HG03025 (cell line): ENCODE results near the gene IL34.
"Not testable (repeated sequence)": the region's sequence is repeated elsewhere in the genome, so short reads cannot be mapped to it uniquely, and the experiment has no call there.

Source experiments
- ATAC-seq: cut with Tn5 transposase; IDR thresholded peaks from one replicate; pipeline ENCODE4 v1.9.1; 2021; ENCODE audit warnings: mild to moderate bottlenecking, moderate library complexity; ENCODE audit not compliant: unreplicated experiment, low FRiP score

IL34 gene

DNA sequence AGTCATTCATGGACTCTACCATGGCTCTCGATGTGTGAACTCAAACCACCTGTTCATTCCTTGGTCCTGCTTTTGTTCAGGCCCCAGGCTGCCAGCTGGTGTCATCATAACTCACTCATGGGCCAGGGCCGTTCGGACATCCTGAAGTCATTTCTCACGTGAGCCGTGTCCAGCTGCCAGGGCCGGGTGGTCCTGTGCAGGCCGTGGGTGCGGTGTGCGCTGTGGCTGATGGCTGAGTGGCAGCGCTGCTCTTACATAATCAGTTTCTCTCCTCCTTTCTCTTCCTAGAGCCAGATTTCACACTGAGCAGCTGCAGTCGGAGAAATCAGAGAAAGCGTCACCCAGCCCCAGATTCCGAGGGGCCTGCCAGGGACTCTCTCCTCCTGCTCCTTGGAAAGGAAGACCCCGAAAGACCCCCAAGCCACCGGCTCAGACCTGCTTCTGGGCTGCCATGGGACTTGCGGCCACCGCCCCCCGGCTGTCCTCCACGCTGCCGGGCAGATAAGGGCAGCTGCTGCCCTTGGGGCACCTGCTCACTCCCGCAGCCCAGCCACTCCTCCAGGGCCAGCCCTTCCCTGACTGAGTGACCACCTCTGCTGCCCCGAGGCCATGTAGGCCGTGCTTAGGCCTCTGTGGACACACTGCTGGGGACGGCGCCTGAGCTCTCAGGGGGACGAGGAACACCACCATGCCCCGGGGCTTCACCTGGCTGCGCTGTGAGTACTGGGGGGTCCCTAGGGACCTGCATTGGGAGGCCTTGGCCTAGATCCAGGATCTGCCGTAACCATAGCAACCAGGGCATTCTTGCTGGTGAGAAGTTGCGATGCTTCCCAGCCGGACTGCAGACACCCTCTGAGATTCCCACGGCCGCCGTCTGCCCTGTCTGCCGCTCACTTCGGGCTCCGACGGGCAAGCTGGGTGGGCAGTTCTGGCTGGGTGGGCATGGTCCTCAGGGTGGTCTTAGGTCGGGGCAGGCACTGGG is at the start of gene IL34:
Gene IL34, plus strand, starts transcription at position 300 of the 982 bp plus-strand sequence. Its CDS starts 389 bp downstream, at position 689.
- no peak for ATAC-seq

DNA sequence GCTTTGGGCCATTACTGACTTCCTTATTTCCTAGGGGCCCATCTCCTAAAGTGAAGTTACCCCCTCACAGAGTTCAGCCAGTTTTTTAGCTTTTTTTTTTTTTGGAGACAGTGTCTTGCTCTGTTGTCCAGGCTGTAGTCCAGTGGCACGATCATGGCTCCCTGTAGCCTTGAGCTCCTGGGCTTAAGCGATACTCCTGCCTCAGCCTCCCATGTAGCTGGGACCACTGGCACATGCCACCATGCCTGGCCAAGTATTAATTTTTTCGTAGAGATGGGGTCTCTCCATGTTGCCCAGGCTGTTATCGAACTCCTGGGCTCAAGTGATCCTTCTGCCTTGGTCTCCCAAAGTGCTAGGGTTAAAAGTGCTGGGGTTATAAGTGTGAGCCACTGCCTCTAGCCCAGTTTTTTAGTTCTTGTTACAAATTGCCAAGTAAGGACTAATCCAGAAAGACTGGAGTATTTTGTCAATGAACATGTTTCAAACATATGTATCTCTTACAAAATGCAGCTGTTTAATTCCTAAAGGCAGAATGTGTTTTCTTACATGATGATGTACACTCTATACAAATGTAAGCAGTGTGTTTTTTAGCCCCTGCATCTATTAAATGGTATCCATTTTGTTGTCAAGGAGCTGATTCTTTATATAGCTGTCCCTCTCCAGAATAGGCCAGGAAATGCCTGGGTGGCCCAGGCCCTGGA is 49.1 kb upstream of the IL34 start:
- no peak for ATAC-seq

DNA sequence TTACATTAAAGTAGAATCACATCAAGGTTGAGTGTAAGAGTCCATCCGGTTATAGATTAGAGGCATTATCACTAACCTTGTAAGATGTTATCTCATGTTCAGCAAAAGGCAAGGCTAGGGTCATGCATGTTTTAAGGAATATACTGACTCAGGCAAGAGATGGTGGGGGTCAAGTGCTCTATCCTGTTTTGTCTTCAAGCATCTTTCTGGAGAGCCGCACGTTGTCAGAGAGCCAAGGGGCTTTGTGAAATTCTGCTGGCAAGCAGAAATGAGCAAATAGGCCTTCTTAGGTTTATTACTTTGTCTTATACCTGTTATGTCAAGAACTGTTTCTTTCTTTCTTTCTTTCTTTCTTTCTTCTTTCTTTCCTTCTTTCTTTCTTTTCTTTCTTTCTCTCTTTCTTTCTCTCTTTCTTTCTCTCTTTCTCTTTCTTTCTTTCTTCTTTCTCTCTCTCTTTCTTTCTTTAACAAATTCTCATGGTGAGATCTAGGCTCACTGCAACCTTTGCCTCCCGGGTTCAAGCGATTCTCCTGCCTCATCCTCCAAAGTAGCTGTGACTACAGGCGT is 47.3 kb upstream of the IL34 start:
- no peak for ATAC-seq

DNA sequence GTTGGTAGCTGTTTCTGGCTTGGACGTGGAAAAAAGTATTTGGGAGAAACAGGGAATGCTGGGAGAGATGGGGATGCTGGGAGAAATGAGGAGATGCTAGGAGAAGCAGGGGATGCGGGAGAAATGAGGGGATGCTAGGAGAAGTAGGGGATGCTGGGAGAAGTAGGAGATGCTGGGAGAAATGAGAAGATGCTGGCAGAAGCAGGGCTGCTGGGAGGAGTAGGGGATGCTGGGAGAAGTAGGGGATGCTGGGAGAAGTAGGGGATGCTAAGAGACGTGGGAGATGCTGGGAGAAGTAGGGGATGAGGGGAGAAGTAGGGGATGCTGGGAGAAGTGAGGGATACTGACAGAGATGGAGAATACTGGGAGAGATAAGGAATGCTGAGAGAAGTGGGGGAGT is 45.6 kb upstream of the IL34 start:
- no peak for ATAC-seq

- no peak for ATAC-seq
Observed at GRCh38 chr16:70601576-70602575, 44.5 kb upstream of the IL34 start.

GRCh38 chr16:70602831-70603230 is 43.5 kb upstream of the IL34 start:
- ATAC-seq, result no peak

GRCh38 chr16:70604407-70605282 is 41.7 kb upstream of the IL34 start:
- no peak for ATAC-seq

DNA sequence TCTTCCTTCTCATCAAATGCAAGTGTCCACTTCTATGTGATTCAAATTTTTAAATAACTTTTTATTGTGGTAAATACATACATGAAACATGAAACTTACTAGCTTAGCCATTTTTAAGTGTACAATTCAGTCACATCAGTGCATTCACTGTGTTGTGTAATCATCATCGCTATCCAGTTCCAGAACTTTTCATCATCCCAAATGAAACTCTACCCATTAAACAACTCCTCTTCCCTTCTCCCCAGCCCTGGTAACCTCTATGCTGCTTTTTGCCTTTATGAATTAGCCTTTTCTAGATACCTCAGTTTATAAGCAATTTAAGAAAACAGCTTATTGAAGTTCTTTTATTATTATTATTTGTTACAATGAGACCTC is 41.1 kb upstream of the IL34 start:
- ATAC-seq, result no peak

DNA sequence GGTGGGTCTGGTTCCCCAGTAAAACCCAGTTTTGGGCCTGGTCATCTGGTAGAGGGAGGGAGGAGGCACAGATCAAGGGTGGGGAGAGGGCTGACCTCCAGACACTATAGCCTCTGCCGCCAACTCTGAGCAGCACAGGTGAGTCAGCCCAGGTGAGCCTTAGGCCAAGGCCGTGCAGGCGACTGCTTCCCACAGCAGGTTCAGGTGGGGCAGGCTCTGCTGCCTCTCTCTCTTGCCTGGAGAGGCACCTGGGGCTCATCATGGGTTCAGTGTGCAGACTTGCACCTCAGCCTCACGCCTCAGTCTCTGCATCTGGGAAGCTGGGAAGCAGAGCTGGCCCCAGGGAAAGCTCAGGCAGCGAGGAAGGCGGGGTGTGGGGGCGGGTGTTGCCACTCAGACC is 37.8 kb upstream of the IL34 start:
- ATAC-seq, result no peak

DNA sequence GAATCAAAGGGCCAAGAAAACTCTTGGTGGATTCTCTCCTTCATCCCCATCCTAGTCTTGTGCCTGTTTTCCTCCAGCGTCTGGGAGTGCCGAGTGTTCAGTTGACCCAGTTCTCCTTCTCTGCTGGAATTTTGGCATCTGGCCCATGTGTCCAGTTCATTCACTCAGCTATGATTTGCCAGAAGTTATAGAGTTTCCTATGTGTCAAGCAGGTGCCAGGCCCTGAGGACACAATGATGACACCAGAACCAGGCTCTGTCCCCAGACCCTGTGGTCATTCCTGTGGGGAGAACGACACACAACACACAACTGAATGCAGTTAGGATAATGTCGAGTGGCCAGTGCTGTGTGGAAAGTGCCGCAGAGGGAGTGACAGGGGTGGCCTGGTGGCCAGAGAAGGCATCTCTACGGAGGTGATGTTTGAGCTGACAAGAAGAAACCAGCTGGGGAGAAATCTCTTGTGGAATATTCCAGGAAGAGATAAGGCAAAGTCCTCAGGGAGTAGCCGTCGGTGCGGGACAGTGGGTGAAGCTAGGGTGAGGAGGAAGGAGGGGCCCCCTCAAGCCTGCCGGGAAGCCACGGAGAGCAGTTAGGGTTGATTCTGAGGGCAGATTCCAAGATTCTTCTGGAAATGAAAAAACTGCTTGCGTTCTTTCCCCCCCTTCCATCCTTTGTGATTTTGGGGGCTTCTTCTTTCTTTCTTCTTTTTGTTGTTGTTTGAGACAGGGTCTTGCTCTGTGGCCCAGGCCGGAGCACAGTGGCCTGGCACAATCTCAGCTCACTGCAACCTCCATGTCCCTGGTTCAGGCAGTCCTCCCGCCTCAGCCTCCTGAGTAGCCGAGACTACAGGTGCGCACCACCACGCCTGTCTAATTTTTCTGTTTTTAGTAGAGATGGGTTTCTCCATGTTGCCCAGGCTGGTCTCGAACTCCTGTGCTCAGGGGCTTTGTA is 35.8 kb upstream of the IL34 start:
- ATAC-seq, result no peak

- ATAC-seq, result no peak
Observed at GRCh38 chr16:70611224-70611598, 35.1 kb upstream of the IL34 start.

- ATAC-seq, result no peak
Observed at GRCh38 chr16:70611785-70612303, 34.5 kb upstream of the IL34 start.

GRCh38 chr16:70612931-70613330 is 33.4 kb upstream of the IL34 start:
- no peak for ATAC-seq

- ATAC-seq, result no peak
Observed at GRCh38 chr16:70614208-70614951, 32.0 kb upstream of the IL34 start.

GRCh38 chr16:70615945-70616344 is 30.4 kb upstream of the IL34 start:
- ATAC-seq, result no peak

- not testable (repeated sequence) for ATAC-seq
Observed at GRCh38 chr16:70621864-70622263, 24.5 kb upstream of the IL34 start.

- ATAC-seq, result no peak
Observed at GRCh38 chr16:70627696-70628095, 18.7 kb upstream of the IL34 start.
